CD4-positive, alpha-beta T cell treated with Interleukin-12 subunit alpha and Interleukin-12 subunit beta, for 1 hour (primary cell): ENCODE measurements around the gene MGMT.

ENCODE experiments used
- DNase-seq: peaks from one replicate; pipeline ENCODE4 v3.0.0-alpha.2; 2020

Gene MGMT

GRCh38 chr10:129815898-129816655, 349.0 kb downstream of the MGMT start:
- DNase-seq, result no peak

- no peak for DNase-seq
These were observed 349.6 kb downstream of the MGMT start for GRCh38 chr10:129816656-129817045.
